AG09309 (cell line): Measurements from ENCODE around the gene BACE1-AS.

Source experiments
- DNase-seq: peaks from one replicate; pipeline ENCODE4 v3.0.0-alpha.2; 2010; ENCODE audit warnings: low read depth
- H3K4me3 ChIP-seq: 2 replicates; pipeline ENCODE4 v1.5.1; 2011; ENCODE audit warnings: mild to moderate bottlenecking, low read depth, low read length, moderate library complexity; ENCODE audit not compliant: control insufficient read depth
- CTCF ChIP-seq: IDR thresholded peaks from 2 replicates; pipeline ENCODE4 v1.5.1; 2011; ENCODE audit warnings: mild to moderate bottlenecking, low read depth, low read length, inconsistent platforms; ENCODE audit not compliant: insufficient read depth, control insufficient read depth; ENCODE audit errors: missing control alignments

Gene BACE1-AS

GRCh38 chr11:117290809-117291396, at the start of gene BACE1-AS:
BACE1-AS (plus strand) TSS chr11:117291346.
- DNase-seq = no peak
- TF ChIP-seq CTCF = no peak

GRCh38 chr11:117248341-117248740, 42.8 kb upstream of the BACE1-AS start:
- no peak for DNase-seq
- no peak for TF ChIP-seq CTCF
- no peak overlapping the region for H3K4me3 ChIP-seq

More at GRCh38 chr11:117290809-117291396, at the start of gene BACE1-AS:
- no peak within 1 kb of the TSS for H3K4me3 ChIP-seq

GRCh38 chr11:117249571-117249970, 41.6 kb upstream of the BACE1-AS start:
- no peak for DNase-seq

GRCh38 chr11:117251506-117251905, 39.6 kb upstream of the BACE1-AS start:
- no peak for DNase-seq
- H3K4me3 ChIP-seq = no peak overlapping the region
- TF ChIP-seq CTCF = no peak

More at GRCh38 chr11:117249571-117249970, 41.6 kb upstream of the BACE1-AS start:
- TF ChIP-seq CTCF = no peak
- H3K4me3 ChIP-seq = no peak overlapping the region

- H3K4me3 ChIP-seq = no peak overlapping the region
- DNase-seq = no peak
- TF ChIP-seq CTCF = no peak
These were observed 35.2 kb upstream of the BACE1-AS start for GRCh38 chr11:117255966-117256365.

GRCh38 chr11:117256573-117256972, 34.6 kb upstream of the BACE1-AS start:
- no peak overlapping the region for H3K4me3 ChIP-seq
- no peak for DNase-seq
- no peak for TF ChIP-seq CTCF
